K562 (cell line): ENCODE measurements around the gene SLAMF6. TPM values are rescaled to one million over a fixed set of nuclear protein-coding genes. Genes with fewer than 3 reads are reported as not detected.

Experiments used
- CHD7 ChIP-seq: fragments of 200-600 bp; sonication (generic); IDR thresholded peaks from one replicate; pipeline ENCODE4 v1.6.1; 2012; ENCODE audit warnings: mild to moderate bottlenecking, low read depth, low read length, inconsistent platforms
- JUNB ChIP-seq: fragments of 450-650 bp; formaldehyde crosslinking; conservative IDR thresholded peaks from 2 replicates; pipeline ENCODE4 v1.4.0; 2020; ENCODE audit warnings: mild to moderate bottlenecking
- NFYB ChIP-seq: IDR thresholded peaks from 2 replicates; pipeline ENCODE4 v1.6.1; 2011; ENCODE audit warnings: mild to moderate bottlenecking, moderate library complexity; ENCODE audit not compliant: insufficient read length; ENCODE audit errors: extremely low read depth
- NR3C1 ChIP-seq: sonication (generic); formaldehyde crosslinking; IDR thresholded peaks from 2 replicates; pipeline ENCODE4 v1.8.1; 2022; ENCODE audit warnings: missing genetic modification reagents
- PCBP2 ChIP-seq: fragments of 200-400 bp; formaldehyde crosslinking; IDR thresholded peaks from 2 replicates; pipeline ENCODE4 v1.6.1; 2018; ENCODE audit warnings: low read length, low read depth, mild to moderate bottlenecking, moderate library complexity; ENCODE audit not compliant: poor library complexity, severe bottlenecking
- RBM25 ChIP-seq: fragments of 200-400 bp; formaldehyde crosslinking; IDR thresholded peaks from 2 replicates; pipeline ENCODE4 v1.6.1; 2018; ENCODE audit warnings: low read length, low read depth, moderate library complexity; ENCODE audit not compliant: severe bottlenecking
- RNF219 ChIP-seq: fragments of 250-450 bp; sonication (Bioruptor Pico); IDR thresholded peaks from 2 replicates; pipeline ENCODE4 v1.5.0; 2022; ENCODE audit warnings: mild to moderate bottlenecking
- TARDBP ChIP-seq: fragments of 450-650 bp; IDR thresholded peaks from 2 replicates; pipeline ENCODE4 v1.6.1; 2016
- THRA ChIP-seq: fragments of 450-650 bp; IDR thresholded peaks from 2 replicates; pipeline ENCODE4 v1.6.1; 2017; ENCODE audit warnings: mild to moderate bottlenecking, moderate library complexity
- THRAP3 ChIP-seq: fragments of 450-650 bp; IDR thresholded peaks from 2 replicates; pipeline ENCODE4 v1.6.1; 2016; ENCODE audit warnings: mild to moderate bottlenecking, inconsistent platforms, borderline replicate concordance
- ZNF140 ChIP-seq: fragments of 250-450 bp; sonication (Bioruptor Pico); IDR thresholded peaks from 2 replicates; pipeline ENCODE4 v1.8.0; 2021; ENCODE audit warnings: moderate library complexity, mild to moderate bottlenecking, inconsistent platforms
- ZNF239 ChIP-seq: fragments of 250-450 bp; sonication (Bioruptor Pico); IDR thresholded peaks from 2 replicates; pipeline ENCODE4 v1.4.0; 2020; ENCODE audit warnings: mild to moderate bottlenecking
- polyA plus RNA-seq, 8 experiments: library from polyadenylated mRNA; depleted of rRNA in 4 of 8; stranded (reverse) in 5 of 8; unstranded in 3 of 8; fragments of >200 nt; fragmentation: Nextera tagmentation in 2 of 8; fragmentation: Illumina TruSeq in 1 of 8; extraction: Ambion mirVana in 2 of 8; extraction: Trizol in 1 of 8; gene quantifications; 2 replicates each; pipeline versions ENCODE4 v1.2.1 to v1.2.3, GENCODE V29; 2011 to 2014; ENCODE audit warnings: inconsistent platforms in 1 of 8, missing spikeins in 1 of 8
- total RNA-seq, 7 experiments: library from RNA; depleted of rRNA in 6 of 7; stranded (reverse); fragments of >200 nt in 6 of 7; fragmentation: Illumina TruSeq in 2 of 7; extraction: Trizol in 2 of 7; gene quantifications; 2 replicates each; pipeline versions ENCODE4 v1.2.1 to v1.2.3, GENCODE V29; 2011 to 2021; ENCODE audit warnings: low replicate concordance in 1 of 7

The SLAMF6 gene
- total and polyA plus RNA-seq, 9 of the 15 experiments (the other 6 are each of a cell fraction or from before 2014, with no cell fraction given), result 0.56 to 4.8 (median 1.1) TPM

- TF ChIP-seq CHD7, result no peak
- 0 out of 2 replicates have a peak, but pooled peaks have one; percentile 67 for TF ChIP-seq THRAP3
- no peak for TF ChIP-seq NR3C1 (CRISPR knock-in tag)
- no peak for TF ChIP-seq NFYB
- peak; percentile 57 for TF ChIP-seq ZNF239 (CRISPR knock-in tag)
- TF ChIP-seq THRA, result no peak
- no peak for TF ChIP-seq ZNF140
- no peak for TF ChIP-seq JUNB
- TF ChIP-seq RBM25, result no peak
- TF ChIP-seq RNF219 (CRISPR knock-in tag), result no peak
- TF ChIP-seq TARDBP, result peak; percentile 99
- TF ChIP-seq PCBP2, result no peak
Measured at GRCh38 chr1:160539990-160540858, 17.2 kb upstream of the SLAMF6 start (continued).
